Thoracic aorta (tissue), 2 donors: ENCODE measurements around the gene THAP12. TPM values are rescaled to one million over a fixed set of nuclear protein-coding genes. Genes with fewer than 3 reads are reported as not detected.

ENCODE experiments used
- ATAC-seq: fragments of 150-250 bp; one replicate; pipeline ENCODE4 v1.8.0; 2017; ENCODE audit warnings: low read depth; ENCODE audit not compliant: insufficient number of reproducible peaks, low FRiP score
- DNase-seq: peaks from one replicate; pipeline ENCODE4 v3.0.0-alpha.2; 2020; ENCODE audit warnings: low spot score
- H3K27ac ChIP-seq, 2 donors: fragments of 200-600 bp; sonication (generic); 1 replicate in 1 of 2; 2 replicates in 1 of 2; pipeline ENCODE4 v1.5.1; 2016; ENCODE audit warnings: mild to moderate bottlenecking in 2 of 2, moderate library complexity in 2 of 2
- H3K27me3 ChIP-seq: fragments of 200-600 bp; sonication (generic); replicated peaks from 2 replicates; pipeline ENCODE4 v1.6.0; 2016; ENCODE audit warnings: mild to moderate bottlenecking; ENCODE audit not compliant: insufficient read depth
- H3K36me3 ChIP-seq: fragments of 200-600 bp; sonication (generic); one replicate; pipeline ENCODE4 v1.5.1; 2016
- H3K4me1 ChIP-seq, 2 donors: fragments of 200-600 bp; sonication (generic); 1 replicate in 1 of 2; 2 replicates in 1 of 2; pipeline versions ENCODE4 v1.5.1 to v1.6.0; 2016; ENCODE audit warnings: low read depth in 2 of 2, mild to moderate bottlenecking in 1 of 2; ENCODE audit not compliant: control insufficient read depth in 1 of 2
- H3K4me3 ChIP-seq: fragments of 200-600 bp; sonication (generic); 2 replicates; pipeline ENCODE4 v1.5.1; 2016; ENCODE audit warnings: mild to moderate bottlenecking
- H3K9me3 ChIP-seq: fragments of 200-600 bp; sonication (generic); 2 replicates; pipeline ENCODE4 v1.5.1; 2016
- total RNA-seq, 2 donors: library from RNA; depleted of rRNA; stranded (reverse); fragments of >200 nt; gene quantifications; one replicate each; pipeline versions ENCODE4 v1.1.0 to v1.2.3, GENCODE V29; 2016
- TF ChIP-seq, protein P1 (sequence below): fragments of 200-600 bp; sonication (generic); IDR thresholded peaks from one replicate; pipeline ENCODE4 v1.5.1; 2019; ENCODE audit warnings: antibody characterized with exemption

The THAP12 gene
- total RNA-seq, 2 donors from 2014 or later = 38.0 to 38.3 TPM

DNA sequence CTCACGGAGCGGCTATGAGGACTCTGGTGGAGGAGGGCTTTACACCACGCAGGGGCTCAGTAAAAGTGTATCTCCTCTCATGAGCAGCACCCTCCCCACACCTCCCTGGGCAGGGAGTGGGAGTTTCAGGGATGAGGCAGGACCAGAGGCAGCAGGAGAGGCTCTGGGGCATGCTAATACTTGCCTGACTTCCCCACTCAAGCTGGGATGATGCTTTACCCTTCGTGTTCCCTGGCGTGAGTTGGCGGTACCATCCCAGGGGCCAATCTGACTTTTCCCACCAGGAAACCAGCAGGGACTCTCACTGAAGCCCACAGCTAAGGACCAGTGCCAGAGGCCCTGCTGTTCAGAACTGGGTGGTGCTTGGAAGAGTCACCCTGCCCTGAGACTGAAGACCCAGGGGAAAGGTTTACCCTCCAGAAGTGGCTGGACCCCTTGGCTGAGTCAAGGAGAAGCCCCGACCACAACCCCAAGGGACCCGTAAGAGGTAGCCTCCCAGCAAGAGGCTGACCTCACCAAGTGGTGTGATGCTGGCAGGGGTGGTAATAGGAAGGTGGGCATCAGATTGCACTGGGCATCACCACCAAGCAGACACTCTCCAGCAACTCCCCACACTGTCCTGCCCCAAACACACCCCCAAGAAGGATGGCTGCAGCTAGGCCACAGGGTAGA is 65.6 kb downstream of the THAP12 start:
- no peaks in the 10 kb centered on the region for H3K4me1 ChIP-seq
- H3K27me3 ChIP-seq = no peaks in the 10 kb centered on the region
- ATAC-seq (no peak), DNase-seq (no peak)
- TF ChIP-seq, protein P1, sequence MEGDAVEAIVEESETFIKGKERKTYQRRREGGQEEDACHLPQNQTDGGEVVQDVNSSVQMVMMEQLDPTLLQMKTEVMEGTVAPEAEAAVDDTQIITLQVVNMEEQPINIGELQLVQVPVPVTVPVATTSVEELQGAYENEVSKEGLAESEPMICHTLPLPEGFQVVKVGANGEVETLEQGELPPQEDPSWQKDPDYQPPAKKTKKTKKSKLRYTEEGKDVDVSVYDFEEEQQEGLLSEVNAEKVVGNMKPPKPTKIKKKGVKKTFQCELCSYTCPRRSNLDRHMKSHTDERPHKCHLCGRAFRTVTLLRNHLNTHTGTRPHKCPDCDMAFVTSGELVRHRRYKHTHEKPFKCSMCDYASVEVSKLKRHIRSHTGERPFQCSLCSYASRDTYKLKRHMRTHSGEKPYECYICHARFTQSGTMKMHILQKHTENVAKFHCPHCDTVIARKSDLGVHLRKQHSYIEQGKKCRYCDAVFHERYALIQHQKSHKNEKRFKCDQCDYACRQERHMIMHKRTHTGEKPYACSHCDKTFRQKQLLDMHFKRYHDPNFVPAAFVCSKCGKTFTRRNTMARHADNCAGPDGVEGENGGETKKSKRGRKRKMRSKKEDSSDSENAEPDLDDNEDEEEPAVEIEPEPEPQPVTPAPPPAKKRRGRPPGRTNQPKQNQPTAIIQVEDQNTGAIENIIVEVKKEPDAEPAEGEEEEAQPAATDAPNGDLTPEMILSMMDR = no peak
- no peak overlapping the region for H3K4me3 ChIP-seq
- no peaks in the 10 kb centered on the region for H3K9me3 ChIP-seq
- H3K27ac ChIP-seq = no peak overlapping the region
- H3K36me3 ChIP-seq = no peaks in the 10 kb centered on the region

DNA sequence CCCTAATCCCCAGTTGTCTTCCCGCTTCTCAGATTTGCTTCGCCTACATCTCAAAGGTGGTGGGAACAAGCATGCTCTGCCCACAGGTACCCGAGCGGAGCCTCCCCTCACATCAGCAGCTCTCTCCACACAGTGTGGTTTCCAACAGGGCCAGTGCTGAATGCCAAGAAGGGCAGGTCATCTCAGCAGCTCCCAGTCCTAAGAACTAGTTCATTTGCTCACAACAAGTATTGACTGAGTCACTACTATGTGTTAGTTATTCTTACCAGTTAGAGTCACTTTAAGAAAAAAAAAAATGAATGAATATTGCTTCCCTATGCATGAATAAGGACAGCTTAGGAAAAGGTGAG is 66.2 kb downstream of the THAP12 start:
- no peaks in the 10 kb centered on the region for H3K27me3 ChIP-seq
- DNase-seq = no peak
- H3K27ac ChIP-seq = no peak overlapping the region
- H3K36me3 ChIP-seq = no peaks in the 10 kb centered on the region
- ATAC-seq = no peak
- no peaks in the 10 kb centered on the region for H3K9me3 ChIP-seq
- H3K4me3 ChIP-seq = no peak overlapping the region
- TF ChIP-seq, protein P1 = no peak
- H3K4me1 ChIP-seq = no peaks in the 10 kb centered on the region

DNA sequence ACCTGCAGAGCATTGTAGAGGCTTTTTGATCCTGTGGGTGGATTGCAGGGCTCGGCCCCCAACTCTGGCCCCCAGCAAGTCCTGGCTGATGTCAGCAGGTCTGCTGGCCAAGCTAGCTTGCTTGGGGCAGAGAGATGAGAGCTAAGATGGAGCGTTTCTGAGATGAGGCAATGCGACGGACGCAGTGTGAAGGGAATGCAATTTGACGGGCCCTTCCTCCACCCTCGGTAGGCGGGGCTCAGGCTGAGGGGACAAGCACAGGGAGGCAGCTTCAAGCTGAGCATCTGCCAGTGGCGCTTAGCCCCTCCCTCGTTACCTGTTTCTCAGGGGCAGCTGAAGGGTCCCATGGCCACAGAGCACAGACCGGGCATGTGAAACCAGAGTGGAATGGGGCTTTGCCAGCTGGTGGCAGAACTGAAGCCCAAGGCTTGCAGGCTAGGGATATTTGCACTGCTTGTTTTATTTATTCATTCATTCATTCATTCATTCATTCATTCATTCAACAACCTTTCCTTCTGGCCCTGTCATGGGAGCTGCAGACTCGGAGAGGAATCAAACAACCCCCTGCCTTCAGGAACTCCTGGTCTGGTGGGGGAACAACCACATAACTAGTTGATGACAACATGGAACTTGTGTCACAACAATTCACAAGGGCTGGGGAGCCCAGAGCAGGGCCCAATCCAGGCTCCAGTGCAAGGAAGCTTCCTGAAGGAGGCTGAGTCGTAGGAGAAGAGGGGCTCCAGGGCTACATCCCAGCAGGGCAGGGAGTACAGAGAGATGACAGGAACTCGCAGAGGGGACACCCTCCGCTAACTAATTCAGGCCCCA is 66.8 kb downstream of the THAP12 start:
- H3K27ac ChIP-seq = no peak overlapping the region
- H3K4me1 ChIP-seq = no peaks in the 10 kb centered on the region
- ATAC-seq = no peak
- no peak for DNase-seq
- H3K27me3 ChIP-seq = no peaks in the 10 kb centered on the region
- TF ChIP-seq, protein P1 = no peak
- H3K9me3 ChIP-seq = no peaks in the 10 kb centered on the region
- no peaks in the 10 kb centered on the region for H3K36me3 ChIP-seq
- no peak overlapping the region for H3K4me3 ChIP-seq

DNA sequence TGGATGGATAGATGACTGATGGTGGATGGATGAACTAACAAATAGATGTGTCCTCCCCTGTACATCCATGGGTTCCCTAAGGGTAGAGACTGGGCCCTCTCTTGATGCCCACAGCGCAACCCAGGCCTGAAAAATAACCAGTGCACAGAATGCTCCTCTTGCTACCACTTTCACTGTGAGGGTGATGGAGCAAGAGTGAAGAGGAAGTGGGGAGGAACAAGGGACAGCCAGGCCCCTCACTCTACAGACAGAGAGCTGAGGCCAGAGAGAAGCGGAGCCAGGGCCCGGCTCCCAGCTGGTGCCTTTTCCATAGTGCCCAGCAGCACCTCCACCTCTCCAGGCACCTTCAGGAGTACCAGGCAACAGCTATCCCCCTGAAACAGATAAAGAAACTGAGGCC is 67.7 kb downstream of the THAP12 start:
- Histone ChIP-seq H3K36me3 (no peaks in the 10 kb centered on the region), H3K4me3 (no peak overlapping the region), H3K4me1 (no peaks in the 10 kb centered on the region), H3K27me3 (no peaks in the 10 kb centered on the region), H3K9me3 (no peaks in the 10 kb centered on the region), H3K27ac (no peak overlapping the region)
- TF ChIP-seq, protein P1 = no peak
- no peak for DNase-seq
- ATAC-seq = no peak

DNA sequence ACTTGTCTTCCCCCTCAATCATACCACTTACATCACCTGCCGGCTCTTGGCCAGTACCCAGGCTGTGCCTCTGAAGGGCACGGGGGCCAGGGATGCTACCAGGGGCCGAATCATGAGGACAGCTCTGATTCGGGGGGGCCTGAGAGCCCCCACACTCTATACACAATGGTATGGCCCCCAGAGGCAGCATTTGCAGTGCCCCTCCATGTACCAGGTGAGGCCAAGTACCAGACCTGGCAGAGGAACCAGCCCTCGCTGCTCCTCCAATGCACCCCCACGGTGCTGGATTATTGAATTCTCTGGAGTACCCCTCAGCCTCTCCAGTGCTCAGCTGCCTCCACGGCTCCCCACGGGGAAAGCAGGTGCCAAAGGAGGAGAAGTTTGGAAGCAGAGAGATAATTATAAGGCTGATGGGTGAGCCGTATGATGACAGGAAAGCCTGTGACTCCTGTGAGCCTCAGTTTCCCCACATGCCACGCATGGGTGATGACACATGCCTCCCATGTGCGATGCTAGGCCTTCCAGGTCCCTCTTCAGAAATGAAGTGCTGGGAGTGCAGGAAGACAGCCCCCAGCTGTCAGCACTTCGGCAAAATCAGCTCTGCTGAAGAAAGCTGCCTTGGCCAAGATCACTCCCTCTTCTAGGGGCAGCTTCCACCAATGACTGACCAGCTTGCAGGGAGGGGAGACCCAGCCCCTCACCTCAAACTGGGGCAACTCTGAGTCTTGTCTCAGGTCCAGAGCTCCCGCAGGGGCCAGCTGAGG is 69.9 kb downstream of the THAP12 start:
- no peaks in the 10 kb centered on the region for H3K27me3 ChIP-seq
- TF ChIP-seq, protein P1 = no peak

More for the DNA sequence above, 69.9 kb downstream of the THAP12 start:
- Histone ChIP-seq H3K4me1 (no peaks in the 10 kb centered on the region), H3K36me3 (no peaks in the 10 kb centered on the region), H3K4me3 (no peak overlapping the region), H3K27ac (no peak overlapping the region), H3K9me3 (no peaks in the 10 kb centered on the region)
- DNase-seq (no peak), ATAC-seq (no peak)
